HL-60 (cell line): ENCODE measurements around the gene EPHX1.

ENCODE experiments used
- DNase-seq, 2 experiments: peaks; one replicate each; pipeline ENCODE4 v3.0.0-alpha.2; 2010 to 2020; ENCODE audit warnings: low read depth in 1 of 2, low spot score in 1 of 2
- H3K27ac ChIP-seq: fragments of 250-450 bp; sonication (Bioruptor Pico); replicated peaks from 2 replicates; pipeline ENCODE4 v1.5.1; 2020; ENCODE audit warnings: mild to moderate bottlenecking, moderate library complexity
- H3K27me3 ChIP-seq: fragments of 250-450 bp; sonication (Bioruptor Pico); 2 replicates; pipeline ENCODE4 v1.5.1; 2021; ENCODE audit warnings: mild to moderate bottlenecking, moderate library complexity; ENCODE audit not compliant: insufficient read depth, poor library complexity, severe bottlenecking
- H3K4me3 ChIP-seq: replicated peaks from 2 replicates; pipeline ENCODE4 v1.5.1; 2011; ENCODE audit warnings: mild to moderate bottlenecking, control low read depth, low read length; ENCODE audit not compliant: insufficient read depth
- CTCF ChIP-seq: IDR thresholded peaks from one replicate; pipeline ENCODE4 v1.5.1; 2011; ENCODE audit warnings: low read length, control low read depth, inconsistent platforms; ENCODE audit not compliant: insufficient read depth
- GABPA ChIP-seq: IDR thresholded peaks from 2 replicates; pipeline ENCODE4 v1.6.1; 2012; ENCODE audit warnings: low read depth
- POLR2AphosphoS5 ChIP-seq: IDR thresholded peaks from 2 replicates; pipeline ENCODE4 v1.6.1; 2012; ENCODE audit warnings: low read depth
- REST ChIP-seq: IDR thresholded peaks from 2 replicates; pipeline ENCODE4 v1.6.1; 2012; ENCODE audit warnings: low read depth; ENCODE audit not compliant: insufficient replicate concordance
- SPI1 ChIP-seq: IDR thresholded peaks from 2 replicates; pipeline ENCODE4 v1.6.1; 2012; ENCODE audit warnings: low read depth, mild to moderate bottlenecking, borderline replicate concordance

Gene EPHX1

GRCh38 chr1:225855503-225856300 lies 45.8 kb downstream of the EPHX1 start:
- Histone ChIP-seq H3K4me3 (no peak overlapping the region), H3K27me3 (no peaks in the 10 kb centered on the region), H3K27ac (no peak overlapping the region)
- no peak for DNase-seq
- no peak for TF ChIP-seq GABPA
- no peak for TF ChIP-seq CTCF
- no peak for TF ChIP-seq REST
- TF ChIP-seq POLR2AphosphoS5, result no peak
- TF ChIP-seq SPI1, result no peak

DNA sequence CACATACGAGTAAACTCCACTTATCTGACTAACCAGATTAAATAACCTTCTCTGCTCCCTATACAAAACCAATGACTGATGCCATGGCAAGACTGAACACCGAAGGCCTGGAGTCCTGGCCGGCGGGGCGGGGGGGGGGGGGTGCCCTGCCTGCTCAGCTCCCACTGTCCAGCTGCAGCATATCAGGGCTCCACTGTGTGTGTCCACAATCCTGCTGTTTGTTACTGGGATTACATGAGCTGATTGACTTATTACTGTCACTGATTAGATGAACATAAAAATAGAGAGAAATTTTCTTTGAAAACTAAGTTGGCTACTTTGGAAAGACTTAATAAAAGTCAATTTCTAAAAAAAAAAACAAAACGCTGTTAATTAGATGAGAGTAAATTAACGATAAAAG lies 47.3 kb downstream of the EPHX1 start:
- TF ChIP-seq GABPA (no peak), CTCF (no peak), REST (no peak), SPI1 (no peak), POLR2AphosphoS5 (no peak)
- no peaks in the 10 kb centered on the region for H3K27me3 ChIP-seq
- no peak overlapping the region for H3K27ac ChIP-seq
- no peak overlapping the region for H3K4me3 ChIP-seq
- no peak for DNase-seq

- TF ChIP-seq POLR2AphosphoS5, result no peak
- TF ChIP-seq CTCF, result no peak
- no peak for TF ChIP-seq SPI1
- no peak for TF ChIP-seq GABPA
- no peak for TF ChIP-seq REST
- H3K27me3 ChIP-seq, result no peaks in the 10 kb centered on the region
- H3K27ac ChIP-seq, result no peak overlapping the region
- no peak overlapping the region for H3K4me3 ChIP-seq
- DNase-seq, result no peak
Observed at GRCh38 chr1:225859151-225859550, 49.2 kb downstream of the EPHX1 start.
